Measurements from ENCODE around the gene LEF1.

- TF ChIP-seq CTCF (IDR thresholded peaks at IDR 0.05; ENCODE audit: insufficient read depth, low read depth, low read length) (no peak), EZH2 (IDR thresholded peaks at IDR 0.05; ENCODE audit: insufficient read depth, low read length) (no peak)
Observed at GRCh38 chr4:108029016-108029720, 139.6 kb downstream of the LEF1 start.
